GM20431 (cell line): ENCODE results near the gene R3HDM4.
"Not testable (repeated sequence)": the region's sequence is repeated elsewhere in the genome, so short reads cannot be mapped to it uniquely, and the experiment has no call there.

Experiments used
- in situ Hi-C: fragments of 300-500 bp; cut with MseI, MboI; formaldehyde crosslinking; loops from one replicate; pipeline ENCODE4 v1.15.0; 2020; ENCODE audit warnings: low sequenced_read_pairs; ENCODE audit not compliant: unreplicated experiment

R3HDM4 gene

GRCh38 chr19:879711-880438 lies 33.1 kb downstream of the R3HDM4 start:
- in situ Hi-C loops = no loop called here

- in situ Hi-C loops = not testable (repeated sequence)
Measured at GRCh38 chr19:878751-879561, 34.1 kb downstream of the R3HDM4 start.

- in situ Hi-C loops = not testable (repeated sequence)
Measured at GRCh38 chr19:877992-878660, 34.9 kb downstream of the R3HDM4 start.

- in situ Hi-C loops = no loop called here
Measured at GRCh38 chr19:876780-877314, 36.2 kb downstream of the R3HDM4 start.

GRCh38 chr19:876089-876488 lies 36.9 kb downstream of the R3HDM4 start:
- in situ Hi-C loops = no loop called here

- in situ Hi-C loops = no loop called here
Measured at GRCh38 chr19:875265-875879, 37.6 kb downstream of the R3HDM4 start.

- in situ Hi-C loops = no loop called here
Measured at GRCh38 chr19:873561-874041, 39.4 kb downstream of the R3HDM4 start.

- in situ Hi-C loops = no loop called here
Measured at GRCh38 chr19:873084-873483, 39.9 kb downstream of the R3HDM4 start.

GRCh38 chr19:872266-872951 lies 40.6 kb downstream of the R3HDM4 start:
- in situ Hi-C loops = no loop called here

- in situ Hi-C loops = no loop called here
Measured at GRCh38 chr19:871446-872265, 41.4 kb downstream of the R3HDM4 start.

- in situ Hi-C loops = no loop called here
Measured at GRCh38 chr19:870963-871401, 42.0 kb downstream of the R3HDM4 start.

- in situ Hi-C loops = no loop called here
Measured at GRCh38 chr19:870314-870713, 42.7 kb downstream of the R3HDM4 start.

GRCh38 chr19:869245-870177 lies 43.5 kb downstream of the R3HDM4 start:
- in situ Hi-C loops = loop anchor here (10.0 kb wide), 1 partner anchor 55 kb away; the partner anchor contains the start of gene ARID3A

- in situ Hi-C loops = loop anchor here (10.0 kb wide), 1 partner anchor 56 kb away; the partner anchor contains the start of gene ARID3A
Measured at GRCh38 chr19:868458-869244, 44.4 kb downstream of the R3HDM4 start.

GRCh38 chr19:867855-868457 lies 45.1 kb downstream of the R3HDM4 start:
- in situ Hi-C loops = loop anchor here (10.0 kb wide), 1 partner anchor 57 kb away; the partner anchor contains the start of gene ARID3A

GRCh38 chr19:867301-867793 lies 45.7 kb downstream of the R3HDM4 start:
- in situ Hi-C loops = loop anchor here (10.0 kb wide), 1 partner anchor 57 kb away; the partner anchor contains the start of gene ARID3A
